ENCODE data around the gene CSRNP2.
A peak's percentile ranks its signal among the peaks of the same experiment; 100 is the strongest.

The CSRNP2 gene

GRCh38 chr12:51048661-51049251 lies 34.6 kb downstream of the CSRNP2 start:
- H3K4me3 ChIP-seq (ENCODE audit: low read depth, low read length), result peak overlapping the region; percentile 94
- DNase-seq (ENCODE audit: low read depth), result peak; percentile 42
- no peak for TF ChIP-seq CTCF (IDR thresholded peaks at IDR 0.05; ENCODE audit: insufficient read depth, low read depth, low read length, missing control alignments)

DNA sequence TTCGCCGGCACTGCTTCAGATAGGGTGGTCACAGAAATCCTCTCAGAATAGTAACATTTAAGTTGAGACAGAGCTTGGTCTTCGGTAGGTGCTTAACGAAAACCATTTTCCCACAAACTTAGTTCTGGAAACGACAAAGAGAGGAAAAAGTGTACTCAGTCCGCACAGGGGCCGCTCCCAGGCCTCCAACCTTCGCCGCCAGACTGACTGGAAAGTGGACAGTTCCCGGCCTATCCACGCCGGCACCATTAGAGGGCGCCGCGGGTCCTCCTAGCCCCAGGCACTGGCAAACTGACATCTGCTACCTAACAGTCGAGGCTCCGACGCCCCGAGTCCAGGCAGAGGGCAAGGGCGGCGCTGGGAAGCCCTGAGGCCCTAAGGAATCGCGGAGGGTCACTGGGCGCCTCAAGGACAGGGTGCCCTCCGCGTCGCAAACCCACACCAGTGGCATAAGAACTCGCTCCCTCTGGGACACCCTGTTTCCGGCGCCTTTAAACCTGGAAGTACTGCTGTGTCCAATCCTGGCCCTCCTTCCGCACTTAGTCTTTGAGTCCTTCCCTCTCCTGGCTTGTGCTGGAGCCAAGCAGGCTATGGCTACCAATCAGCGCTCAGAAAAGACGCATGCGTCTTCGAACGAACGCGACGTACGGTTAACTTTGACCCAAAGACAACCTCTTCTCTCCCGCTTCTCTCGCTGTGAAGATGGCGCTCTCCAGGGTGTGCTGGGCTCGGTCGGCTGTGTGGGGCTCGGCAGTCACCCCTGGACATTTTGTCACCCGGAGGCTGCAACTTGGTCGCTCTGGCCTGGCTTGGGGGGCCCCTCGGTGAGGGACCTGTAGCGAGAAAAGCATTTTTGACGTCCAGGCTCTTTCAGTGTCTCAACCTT lies 35.5 kb downstream of the CSRNP2 start, which contains the start of gene LETMD1:
TSS of gene LETMD1 (plus strand) at position 673 of the 886 bp plus-strand sequence. CDS start at position 703, 30 bp downstream.
- DNase-seq (ENCODE audit: low read depth), result peak; percentile 99
- TF ChIP-seq CTCF (IDR thresholded peaks at IDR 0.05; ENCODE audit: insufficient read depth, low read depth, low read length, missing control alignments), result peak; percentile 92
- H3K4me3 ChIP-seq (ENCODE audit: low read depth, low read length), result peak within 1 kb of the TSS; percentile 94

DNA sequence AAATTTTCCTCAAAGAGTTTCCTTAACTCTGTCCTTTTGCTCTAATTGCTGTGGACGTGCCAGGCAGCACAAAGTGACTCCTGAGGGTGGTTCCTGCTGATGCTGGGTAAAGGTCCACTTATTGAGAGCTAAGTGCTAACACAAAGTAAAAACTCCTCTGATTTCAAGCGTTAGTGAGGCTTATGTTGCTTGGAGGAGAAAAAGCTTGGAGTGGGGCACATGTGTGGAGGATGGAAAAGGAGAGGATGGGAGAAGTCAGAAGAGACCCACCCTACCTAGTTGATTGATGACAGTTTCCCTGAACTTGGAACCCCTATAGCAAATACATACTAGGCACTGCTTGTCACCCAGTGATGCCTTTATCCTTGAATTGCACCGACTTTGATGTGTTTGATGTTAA lies 47.1 kb downstream of the CSRNP2 start:
- H3K4me3 ChIP-seq (ENCODE audit: low read depth, low read length), result no peak overlapping the region
- DNase-seq (ENCODE audit: low read depth), result no peak
- no peak for TF ChIP-seq CTCF (IDR thresholded peaks at IDR 0.05; ENCODE audit: insufficient read depth, low read depth, low read length, missing control alignments)

DNA sequence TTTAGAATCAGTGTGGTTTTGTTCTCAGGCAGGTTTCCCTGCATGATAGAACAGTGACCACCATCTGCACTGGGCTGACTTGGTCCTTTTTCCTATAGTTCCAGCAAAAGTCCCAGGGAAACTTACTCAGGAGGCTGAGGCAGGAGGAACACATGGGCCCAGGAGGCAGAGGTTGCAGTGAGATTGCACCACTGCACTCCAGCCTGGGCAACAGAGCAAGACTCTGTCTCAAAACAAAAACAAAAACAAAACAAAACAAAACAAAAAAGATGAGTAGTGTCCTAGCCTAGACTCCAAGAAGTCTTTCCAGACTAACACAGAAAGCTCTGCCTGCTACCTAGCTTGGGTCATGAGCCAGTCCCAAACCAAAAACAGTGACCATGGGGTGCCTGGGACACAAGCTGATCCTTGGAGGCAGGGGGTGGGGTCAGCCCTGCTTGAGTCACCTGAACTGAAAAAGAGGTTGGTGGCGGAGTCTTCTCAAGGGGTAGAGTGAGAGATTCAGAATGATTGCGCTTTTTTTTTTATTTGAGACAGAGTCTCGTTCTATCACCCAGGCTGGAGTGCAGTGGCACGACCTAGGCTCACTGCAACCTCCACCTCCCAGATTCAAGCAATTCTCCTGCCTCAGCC lies 49.8 kb downstream of the CSRNP2 start:
- no peak for DNase-seq (ENCODE audit: low read depth)
- TF ChIP-seq CTCF (IDR thresholded peaks at IDR 0.05; ENCODE audit: insufficient read depth, low read depth, low read length, missing control alignments), result no peak
- H3K4me3 ChIP-seq (ENCODE audit: low read depth, low read length), result no peak overlapping the region

DNA sequence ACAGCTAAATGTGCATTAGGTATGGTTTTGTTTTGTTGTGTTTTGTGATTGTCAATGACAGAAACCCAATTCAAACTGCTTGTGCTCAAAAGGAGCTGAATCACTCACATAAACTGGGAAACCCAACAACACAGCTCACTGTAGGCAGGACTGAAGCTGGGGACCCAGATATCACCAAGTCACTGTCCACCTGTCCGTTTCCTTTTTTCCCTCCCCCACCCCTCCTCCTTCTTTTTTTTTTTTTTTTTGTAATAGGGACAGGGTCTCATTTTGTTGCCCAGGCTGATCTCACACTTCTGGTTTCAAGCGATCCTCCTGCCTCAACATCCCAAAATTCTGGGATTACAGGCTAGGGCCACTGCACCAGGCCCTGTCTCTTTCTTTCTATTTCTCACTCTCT lies 50.3 kb downstream of the CSRNP2 start:
- no peak for TF ChIP-seq CTCF (IDR thresholded peaks at IDR 0.05; ENCODE audit: insufficient read depth, low read depth, low read length, missing control alignments)
- DNase-seq (ENCODE audit: low read depth), result no peak
- no peak overlapping the region for H3K4me3 ChIP-seq (ENCODE audit: low read depth, low read length)

DNA sequence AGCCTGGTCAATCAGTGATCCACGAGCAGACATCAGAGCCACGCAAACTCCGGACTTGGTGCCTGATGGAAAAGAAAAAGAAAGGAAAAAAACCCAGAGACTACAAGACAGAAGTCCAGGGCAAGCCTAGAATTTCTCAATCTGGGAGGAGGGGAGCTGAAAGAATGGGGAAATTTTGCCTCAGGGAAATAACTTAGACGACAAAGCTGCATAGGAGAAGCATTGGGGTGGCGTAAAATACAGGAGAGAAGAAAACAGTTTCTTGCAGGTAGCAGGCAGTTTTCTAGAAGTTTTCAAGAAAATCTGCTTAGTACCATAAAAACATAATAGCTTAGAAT lies 54.6 kb downstream of the CSRNP2 start:
- H3K4me3 ChIP-seq (ENCODE audit: low read depth, low read length), result no peak overlapping the region
- DNase-seq (ENCODE audit: low read depth), result no peak
- TF ChIP-seq CTCF (IDR thresholded peaks at IDR 0.05; ENCODE audit: insufficient read depth, low read depth, low read length, missing control alignments), result no peak

Data from GM12865 (cell line).